HL-60 (cell line): ENCODE results near the gene ATP10A.

Source experiments
- POLR2AphosphoS5 ChIP-seq: IDR thresholded peaks from 2 replicates; pipeline ENCODE4 v1.6.1; 2012; ENCODE audit warnings: low read depth
- REST ChIP-seq: IDR thresholded peaks from 2 replicates; pipeline ENCODE4 v1.6.1; 2012; ENCODE audit warnings: low read depth; ENCODE audit not compliant: insufficient replicate concordance
- TF ChIP-seq, protein P1 (sequence below): IDR thresholded peaks from one replicate; pipeline ENCODE4 v1.5.1; 2011; ENCODE audit warnings: low read length, control low read depth, inconsistent platforms; ENCODE audit not compliant: insufficient read depth

DNA sequence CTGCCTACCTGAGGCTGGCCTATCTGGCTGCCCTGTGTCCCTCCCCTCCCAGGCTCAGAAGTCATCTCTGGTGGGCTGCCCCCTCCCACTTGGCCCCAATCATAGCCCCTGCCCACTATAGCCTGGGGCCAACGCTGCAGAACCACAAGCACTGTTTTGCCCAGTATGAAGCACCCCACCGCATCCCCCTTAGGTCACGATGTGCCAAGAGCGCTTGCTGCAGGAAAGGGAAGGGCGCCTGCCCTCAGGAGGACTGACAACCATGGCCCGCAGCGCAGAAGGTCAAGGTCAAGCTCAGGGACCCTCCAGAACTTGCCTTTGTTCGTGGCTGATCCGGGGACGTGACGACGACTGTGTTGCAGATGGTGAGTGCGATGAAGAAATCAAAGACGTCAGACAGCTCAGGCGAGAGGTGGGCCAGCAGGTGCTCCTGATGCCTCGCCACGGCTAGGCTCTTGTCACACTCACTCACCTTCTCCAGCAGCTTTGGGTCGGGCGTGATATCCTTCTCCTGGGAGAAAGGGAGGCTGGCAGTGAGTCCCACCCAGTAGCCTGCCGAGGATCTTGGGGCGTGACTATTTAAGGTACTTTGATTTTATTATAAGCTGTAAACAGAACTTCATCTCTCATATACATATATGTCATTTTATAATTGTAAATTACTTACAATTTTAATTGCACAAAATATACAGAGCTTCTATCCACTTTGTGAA lies 146.6 kb downstream of the ATP10A start:
- TF ChIP-seq, protein P1, sequence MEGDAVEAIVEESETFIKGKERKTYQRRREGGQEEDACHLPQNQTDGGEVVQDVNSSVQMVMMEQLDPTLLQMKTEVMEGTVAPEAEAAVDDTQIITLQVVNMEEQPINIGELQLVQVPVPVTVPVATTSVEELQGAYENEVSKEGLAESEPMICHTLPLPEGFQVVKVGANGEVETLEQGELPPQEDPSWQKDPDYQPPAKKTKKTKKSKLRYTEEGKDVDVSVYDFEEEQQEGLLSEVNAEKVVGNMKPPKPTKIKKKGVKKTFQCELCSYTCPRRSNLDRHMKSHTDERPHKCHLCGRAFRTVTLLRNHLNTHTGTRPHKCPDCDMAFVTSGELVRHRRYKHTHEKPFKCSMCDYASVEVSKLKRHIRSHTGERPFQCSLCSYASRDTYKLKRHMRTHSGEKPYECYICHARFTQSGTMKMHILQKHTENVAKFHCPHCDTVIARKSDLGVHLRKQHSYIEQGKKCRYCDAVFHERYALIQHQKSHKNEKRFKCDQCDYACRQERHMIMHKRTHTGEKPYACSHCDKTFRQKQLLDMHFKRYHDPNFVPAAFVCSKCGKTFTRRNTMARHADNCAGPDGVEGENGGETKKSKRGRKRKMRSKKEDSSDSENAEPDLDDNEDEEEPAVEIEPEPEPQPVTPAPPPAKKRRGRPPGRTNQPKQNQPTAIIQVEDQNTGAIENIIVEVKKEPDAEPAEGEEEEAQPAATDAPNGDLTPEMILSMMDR = no peak
- no peak for TF ChIP-seq POLR2AphosphoS5
- no peak for TF ChIP-seq REST
